ENCODE measurements around the gene ZNF385B.

DNA sequence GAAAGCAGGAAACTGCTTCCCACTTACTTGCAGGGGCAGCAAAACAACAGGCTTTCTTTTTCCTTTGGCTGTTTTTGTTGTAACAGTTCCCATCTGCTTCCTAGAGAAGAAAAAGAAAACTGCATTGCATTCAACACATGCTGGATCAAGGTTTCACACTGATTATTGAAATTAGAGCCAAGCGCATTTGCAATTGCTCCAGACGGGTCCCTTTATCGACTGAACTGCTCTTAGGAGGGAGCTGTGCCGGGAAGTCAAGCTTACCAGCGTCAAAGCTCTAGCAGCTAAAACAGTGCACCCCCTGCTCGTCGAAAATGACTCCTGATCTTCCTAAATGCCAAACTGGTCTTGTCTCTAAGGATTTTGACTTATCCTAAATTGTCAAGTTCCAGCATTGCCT, 432.8 kb downstream of the ZNF385B start:
- TF ChIP-seq POLR2A (IDR thresholded peaks at IDR 0.05) (no peak), CTCF (IDR thresholded peaks at IDR 0.05) (no peak)
